Astrocyte of the cerebellum (primary cell): Measurements from ENCODE around the gene SIPA1L3.
A peak's percentile ranks its signal among the peaks of the same experiment; 100 is the strongest.

Experiments
- DNase-seq: peaks from one replicate; pipeline ENCODE4 v3.0.0-alpha.2; 2011; ENCODE audit warnings: low read depth
- H3K4me3 ChIP-seq: 2 replicates; pipeline ENCODE4 v1.5.1; 2011; ENCODE audit warnings: mild to moderate bottlenecking, low read depth, low read length, moderate library complexity
- CTCF ChIP-seq: IDR thresholded peaks from 2 replicates; pipeline ENCODE4 v1.5.1; 2012; ENCODE audit warnings: low read length, low read depth, moderate library complexity, mild to moderate bottlenecking; ENCODE audit errors: missing control alignments
- in situ Hi-C: cut with HindIII; loops from 2 replicates; pipeline ENCODE4 v1.10.0; 2017; ENCODE audit warnings: low sequenced_read_pairs

SIPA1L3 gene

GRCh38 chr19:38145623-38146022 is 238.6 kb downstream of the SIPA1L3 start:
- TF ChIP-seq CTCF, result no peak
- in situ Hi-C loops, result loop anchor here (10.0 kb wide), 1 partner anchor 181 kb away; no protein-coding TSS in a partner anchor
- no peak for DNase-seq
- H3K4me3 ChIP-seq, result no peak overlapping the region

GRCh38 chr19:38148337-38148736 is 241.3 kb downstream of the SIPA1L3 start:
- no peak overlapping the region for H3K4me3 ChIP-seq
- in situ Hi-C loops, result loop anchor here (10.0 kb wide), 1 partner anchor 184 kb away; no protein-coding TSS in a partner anchor
- no peak for DNase-seq
- TF ChIP-seq CTCF, result no peak

GRCh38 chr19:38149661-38150061 is 242.7 kb downstream of the SIPA1L3 start:
- H3K4me3 ChIP-seq, result no peak overlapping the region
- no peak for TF ChIP-seq CTCF
- DNase-seq, result no peak
- in situ Hi-C loops, result loop anchor here (10.0 kb wide), 1 partner anchor 185 kb away; no protein-coding TSS in a partner anchor

- DNase-seq, result no peak
These were observed 244.2 kb downstream of the SIPA1L3 start for GRCh38 chr19:38151242-38151641.

GRCh38 chr19:38152461-38153379 is 245.7 kb downstream of the SIPA1L3 start:
- in situ Hi-C loops, result no loop called here
- no peak overlapping the region for H3K4me3 ChIP-seq
- TF ChIP-seq CTCF, result no peak
- DNase-seq, result peak; percentile 55

More at GRCh38 chr19:38151242-38151641, 244.2 kb downstream of the SIPA1L3 start:
- no peak overlapping the region for H3K4me3 ChIP-seq
- in situ Hi-C loops, result no loop called here
- TF ChIP-seq CTCF, result no peak

GRCh38 chr19:38155453-38155852 is 248.4 kb downstream of the SIPA1L3 start:
- no peak for TF ChIP-seq CTCF
- H3K4me3 ChIP-seq, result no peak overlapping the region
- DNase-seq, result no peak
- in situ Hi-C loops, result no loop called here
